A549 (cell line): ENCODE results near the gene CCDC150. TPM values are rescaled to one million over a fixed set of nuclear protein-coding genes. Genes with fewer than 3 reads are reported as not detected.

Experiments used
- ATAC-seq, 2 experiments: fragments of 200-7000 bp in 1 of 2; fragments of >200 bp in 1 of 2; cut with Nextera tagmentation in 1 of 2; cut with Tn5 transposase in 1 of 2; 3 replicates each; pipeline versions ENCODE4 v1.8.0 to v1.9.1; 2018 to 2020; ENCODE audit warnings: mild to moderate bottlenecking in 1 of 2, moderate library complexity in 1 of 2
- CTCF ChIA-PET: fragments of 300-600 bp; sonication (Branson Sonifier 250); formaldehyde crosslinking; extraction: SDS; loops from one replicate; lab custom pipeline; 2021; ENCODE audit warnings: antibody characterized with exemption, inconsistent platforms; lab: Yijun Ruan, JAX
- POLR2A ChIA-PET: fragments of 350-600 bp; formaldehyde crosslinking; extraction: SDS; loops from one replicate; lab custom pipeline; 2021; ENCODE audit warnings: antibody characterized with exemption, inconsistent platforms; lab: Yijun Ruan, JAX
- DNase-seq, 2 experiments: peaks; one replicate each; pipeline versions ENCODE4 v3.0.0 to v3.0.0-alpha.2; 2011 to 2016; ENCODE audit warnings: low read depth in 1 of 2, low spot score in 1 of 2
- FAIRE-seq: peaks from 2 replicates; lab custom pipeline; 2011; peaks lifted over from hg19 to GRCh38; lab: Jason Lieb, UNC
- H3K27ac ChIP-seq, 2 experiments: fragments of >200 bp; sonication (Bioruptor Twin); formaldehyde crosslinking; 3 replicates each; pipeline ENCODE4 v1.5.1; 2016 to 2017
- H3K4me1 ChIP-seq: fragments of >200 bp; sonication (Bioruptor Twin); formaldehyde crosslinking; 3 replicates; pipeline ENCODE4 v1.6.1; 2016
- H3K4me2 ChIP-seq: fragments of >200 bp; sonication (Bioruptor Twin); formaldehyde crosslinking; 3 replicates; pipeline ENCODE4 v1.6.1; 2016
- H3K4me3 ChIP-seq: fragments of >200 bp; sonication (Bioruptor Twin); formaldehyde crosslinking; 3 replicates; pipeline ENCODE4 v1.5.1; 2016
- H3K9me3 ChIP-seq: fragments of >200 bp; sonication (Bioruptor Twin); formaldehyde crosslinking; 3 replicates; pipeline ENCODE4 v1.6.1; 2016
- BHLHE40 ChIP-seq: IDR thresholded peaks from 2 replicates; pipeline ENCODE4 v1.6.1; 2012; ENCODE audit warnings: low read depth, low read length, inconsistent platforms
- CBX2 ChIP-seq: fragments of 200-600 bp; sonication (generic); IDR thresholded peaks from 2 replicates; pipeline ENCODE4 v1.6.1; 2016; ENCODE audit warnings: low read depth, mild to moderate bottlenecking, borderline replicate concordance
- CBX8 ChIP-seq: fragments of 200-600 bp; sonication (generic); IDR thresholded peaks from 2 replicates; pipeline ENCODE4 v1.6.1; 2016
- CEBPB ChIP-seq, 2 experiments: fragments of >200 bp in 1 of 2; sonication (Bioruptor Twin) in 1 of 2; formaldehyde crosslinking in 1 of 2; IDR thresholded peaks; 2 replicates each; pipeline ENCODE4 v1.6.1; 2012 to 2016
- ESRRA ChIP-seq: fragments of 150-350 bp; IDR thresholded peaks from 2 replicates; pipeline ENCODE4 v1.6.1; 2014; ENCODE audit warnings: mild to moderate bottlenecking, low read length, borderline replicate concordance
- FOSB ChIP-seq: fragments of 250-450 bp; sonication (Bioruptor Pico); IDR thresholded peaks from 2 replicates; pipeline ENCODE4 v1.5.0; 2020; ENCODE audit warnings: mild to moderate bottlenecking, moderate library complexity
- FOXS1 ChIP-seq: fragments of 250-450 bp; sonication (Bioruptor Pico); IDR thresholded peaks from 2 replicates; pipeline ENCODE4 v1.5.0; 2020; ENCODE audit warnings: mild to moderate bottlenecking, moderate library complexity
- GATA3 ChIP-seq: IDR thresholded peaks from 2 replicates; pipeline ENCODE4 v1.6.1; 2012; ENCODE audit warnings: borderline replicate concordance
- HDAC2 ChIP-seq: fragments of 200-600 bp; sonication (generic); IDR thresholded peaks from 2 replicates; pipeline ENCODE4 v1.6.1; 2016
- HOXB13 ChIP-seq: fragments of 250-450 bp; sonication (Bioruptor Pico); IDR thresholded peaks from 2 replicates; pipeline ENCODE4 v1.5.0; 2020; ENCODE audit warnings: low read depth, mild to moderate bottlenecking, moderate library complexity
- HOXB5 ChIP-seq: fragments of 250-450 bp; sonication (Bioruptor Pico); IDR thresholded peaks from 2 replicates; pipeline ENCODE4 v1.5.0; 2020; ENCODE audit warnings: mild to moderate bottlenecking, moderate library complexity
- JUNB ChIP-seq: fragments of >200 bp; sonication (Bioruptor Twin); formaldehyde crosslinking; IDR thresholded peaks from 2 replicates; pipeline ENCODE4 v1.6.1; 2016
- NPAS2 ChIP-seq: fragments of 250-450 bp; sonication (Bioruptor Pico); IDR thresholded peaks from 2 replicates; pipeline ENCODE4 v1.8.0; 2022; ENCODE audit warnings: mild to moderate bottlenecking, moderate library complexity, borderline replicate concordance
- NR3C1 ChIP-seq: fragments of >200 bp; sonication (Bioruptor Twin); formaldehyde crosslinking; IDR thresholded peaks from 3 replicates; pipeline ENCODE4 v1.6.1; 2017
- PHF8 ChIP-seq: fragments of 200-600 bp; sonication (generic); IDR thresholded peaks from 2 replicates; pipeline ENCODE4 v1.6.1; 2016; ENCODE audit warnings: low read depth, mild to moderate bottlenecking, antibody characterized with exemption, moderate library complexity, borderline replicate concordance
- POLR2A ChIP-seq: IDR thresholded peaks from 2 replicates; pipeline ENCODE4 v1.6.1; 2012; ENCODE audit warnings: mild to moderate bottlenecking, low read length
- POLR2AphosphoS2 ChIP-seq: conservative IDR thresholded peaks from 2 replicates; pipeline ENCODE4 v1.6.1; 2012; ENCODE audit warnings: low read length, improper control_type of control experiment, inconsistent platforms
- RAD21 ChIP-seq, 2 experiments: fragments of >200 bp in 1 of 2; sonication (Bioruptor Twin) in 1 of 2; formaldehyde crosslinking in 1 of 2; IDR thresholded peaks in 1 of 2; conservative IDR thresholded peaks in 1 of 2; 2 replicates in 1 of 2; 3 replicates in 1 of 2; pipeline ENCODE4 v1.6.1; 2012 to 2018; ENCODE audit warnings: inconsistent platforms in 1 of 2
- REST ChIP-seq: fragments of 200-600 bp; sonication (generic); IDR thresholded peaks from 2 replicates; pipeline ENCODE4 v1.6.1; 2016; ENCODE audit warnings: antibody characterized with exemption, mild to moderate bottlenecking, moderate library complexity
- RFX5 ChIP-seq: fragments of 450-650 bp; IDR thresholded peaks from 2 replicates; pipeline ENCODE4 v1.7.1; 2014; ENCODE audit warnings: antibody characterized with exemption, mild to moderate bottlenecking, moderate library complexity
- RNF2 ChIP-seq: fragments of 200-600 bp; sonication (generic); IDR thresholded peaks from 2 replicates; pipeline ENCODE4 v1.6.1; 2016; ENCODE audit warnings: low read depth, mild to moderate bottlenecking, antibody characterized with exemption, moderate library complexity, borderline replicate concordance
- TFCP2L1 ChIP-seq: fragments of 250-450 bp; sonication (Bioruptor Pico); IDR thresholded peaks from 2 replicates; pipeline ENCODE4 v1.5.0; 2021; ENCODE audit warnings: mild to moderate bottlenecking
- TP53 ChIP-seq: fragments of 250-450 bp; sonication (Bioruptor Pico); IDR thresholded peaks from 2 replicates; pipeline ENCODE4 v1.5.0; 2021; ENCODE audit warnings: mild to moderate bottlenecking, moderate library complexity
- ZNF302 ChIP-seq: fragments of 250-450 bp; sonication (Bioruptor Pico); IDR thresholded peaks from 2 replicates; pipeline ENCODE4 v1.9.0; 2021; ENCODE audit warnings: inconsistent platforms, mild to moderate bottlenecking, moderate library complexity
- ZSCAN20 ChIP-seq: fragments of 250-450 bp; sonication (Bioruptor Pico); IDR thresholded peaks from 2 replicates; pipeline ENCODE4 v1.8.0; 2022; ENCODE audit warnings: mild to moderate bottlenecking, moderate library complexity
- WGBS: methylation state at CpG from one replicate; pipeline ENCODE4 v1.1.6; 2017; ENCODE audit errors: missing lambda C conversion rate; 5-methylcytosine and 5-hydroxymethylcytosine counted together
- polyA plus RNA-seq, 4 experiments: library from polyadenylated mRNA; depleted of rRNA in 3 of 4; stranded (reverse); fragments of >200 nt; fragmentation: RNase III in 1 of 4; extraction: RNeasy Plus Mini Kit Qiagen cat#74134 plus additional on column Dnase treatment in 1 of 4; gene quantifications; 2 replicates in 3 of 4; 3 replicates in 1 of 4; pipeline ENCODE4 v1.2.3, GENCODE V29; 2011 to 2017
- TF ChIP-seq, protein P1 (sequence below): fragments of >200 bp; sonication (Bioruptor Twin); formaldehyde crosslinking; IDR thresholded peaks from 3 replicates; pipeline ENCODE4 v1.6.1; 2016
- TF ChIP-seq, protein P2 (sequence below): IDR thresholded peaks from 2 replicates; pipeline ENCODE4 v1.6.1; 2012

Gene CCDC150
- polyA plus RNA-seq, 2 of the 4 experiments (the other 2 are of a cell fraction) = 14.2 to 17.7 TPM

GRCh38 chr2:196594158-196594557, 45.4 kb upstream of the CCDC150 start:
- no peak for ATAC-seq
- WGBS = 95% methylated on average over 6 of the region's 6 CpGs
- 0 out of 3 replicates have a peak, but pooled peaks cover 3% of the 10 kb centered on the region for H3K4me1 ChIP-seq
- DNase-seq = no peak
- H3K4me3 ChIP-seq = no peak overlapping the region
- TF ChIP-seq CBX2 (no peak), TFCP2L1 (CRISPR knock-in tag) (no peak), TP53 (CRISPR knock-in tag) (no peak), HOXB5 (no peak), FOXS1 (CRISPR knock-in tag) (no peak), CBX8 (no peak)
- TF ChIP-seq, protein P1, sequence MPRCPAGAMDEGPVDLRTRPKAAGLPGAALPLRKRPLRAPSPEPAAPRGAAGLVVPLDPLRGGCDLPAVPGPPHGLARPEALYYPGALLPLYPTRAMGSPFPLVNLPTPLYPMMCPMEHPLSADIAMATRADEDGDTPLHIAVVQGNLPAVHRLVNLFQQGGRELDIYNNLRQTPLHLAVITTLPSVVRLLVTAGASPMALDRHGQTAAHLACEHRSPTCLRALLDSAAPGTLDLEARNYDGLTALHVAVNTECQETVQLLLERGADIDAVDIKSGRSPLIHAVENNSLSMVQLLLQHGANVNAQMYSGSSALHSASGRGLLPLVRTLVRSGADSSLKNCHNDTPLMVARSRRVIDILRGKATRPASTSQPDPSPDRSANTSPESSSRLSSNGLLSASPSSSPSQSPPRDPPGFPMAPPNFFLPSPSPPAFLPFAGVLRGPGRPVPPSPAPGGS = no peak
- ChIA-PET CTCF (interaction anchor here (1.0 to 1.4 kb wide), 2 partner anchors 9 to 516 kb away, joined by 3 read pairs; no protein-coding TSS in a partner anchor), POLR2A (no interaction called here)
- no peak for FAIRE-seq
- H3K27ac ChIP-seq = no peak overlapping the region
- no peaks in the 10 kb centered on the region for H3K9me3 ChIP-seq
- H3K4me2 ChIP-seq = peak overlapping the region; percentile 83

DNA sequence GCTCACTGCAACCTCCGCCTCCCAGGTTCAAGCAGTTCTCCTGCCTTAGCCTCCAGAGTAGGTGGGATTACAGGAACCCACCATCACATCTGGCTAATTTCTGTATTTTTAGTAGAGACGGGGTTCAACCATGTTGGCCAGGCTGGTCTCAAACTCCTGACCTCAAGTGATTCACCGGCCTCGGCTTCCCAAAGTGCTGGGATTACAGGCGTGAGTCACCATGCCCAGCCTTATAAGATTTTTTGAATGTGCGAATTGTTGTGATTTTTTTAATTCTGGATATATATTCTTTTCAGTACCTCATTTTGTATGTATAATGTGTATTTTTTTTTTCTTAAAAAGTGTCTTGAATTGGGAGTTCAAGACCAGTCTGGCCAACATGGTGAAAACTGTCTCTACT, 42.0 kb upstream of the CCDC150 start:
- Histone ChIP-seq H3K9me3 (no peaks in the 10 kb centered on the region), H3K4me2 (no peak overlapping the region), H3K27ac (no peak overlapping the region), H3K4me1 (peaks cover 19% of the 10 kb centered on the region), H3K4me3 (no peak overlapping the region)
- ATAC-seq (no peak), DNase-seq (no peak), FAIRE-seq (no peak)
- POLR2A ChIA-PET = no interaction called here
- CTCF ChIA-PET = no interaction called here
- TF ChIP-seq CBX2 (no peak), POLR2AphosphoS2 (no peak), BHLHE40 (no peak), JUNB (no peak), CEBPB (IDR thresholded peaks at IDR 0.05) (no peak), HDAC2 (no peak), FOSB (no peak), REST (no peak), POLR2A (no peak), NR3C1 (no peak), RFX5 (no peak), HOXB13 (CRISPR knock-in tag) (no peak), ESRRA (no peak), RNF2 (no peak), ZSCAN20 (CRISPR knock-in tag) (no peak), GATA3 (no peak)
- TF ChIP-seq, protein P2, sequence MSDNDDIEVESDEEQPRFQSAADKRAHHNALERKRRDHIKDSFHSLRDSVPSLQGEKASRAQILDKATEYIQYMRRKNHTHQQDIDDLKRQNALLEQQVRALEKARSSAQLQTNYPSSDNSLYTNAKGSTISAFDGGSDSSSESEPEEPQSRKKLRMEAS = no peak
- WGBS = 83% methylated on average over 6 of the region's 6 CpGs

DNA sequence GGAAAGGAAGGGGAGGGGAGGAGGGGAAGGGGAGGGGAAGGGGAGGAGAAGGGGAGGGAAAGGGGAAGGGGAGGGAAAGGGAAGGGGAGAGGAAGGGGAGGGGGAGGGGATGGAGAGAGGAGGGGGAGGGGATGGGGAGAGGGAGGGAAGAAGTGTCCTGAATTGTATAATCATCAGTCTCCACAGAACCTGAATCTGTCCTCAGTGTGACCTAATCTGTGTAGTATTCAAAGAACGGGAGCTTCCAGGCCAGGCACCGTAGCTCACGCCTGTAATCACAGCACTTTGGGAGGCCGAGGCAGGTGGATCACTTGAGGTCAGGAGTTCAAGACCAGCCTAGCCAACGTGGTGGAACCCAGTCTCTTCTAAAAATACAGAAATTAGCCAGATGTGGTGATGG, 41.1 kb upstream of the CCDC150 start:
- Histone ChIP-seq H3K4me3 (no peak overlapping the region), H3K9me3 (no peaks in the 10 kb centered on the region), H3K27ac (no peak overlapping the region), H3K4me2 (no peak overlapping the region), H3K4me1 (peaks cover 19% of the 10 kb centered on the region)
- no peak for DNase-seq
- no peak for ATAC-seq
- ChIA-PET CTCF (no interaction called here), POLR2A (no interaction called here)
- TF ChIP-seq PHF8 (no peak), ESRRA (no peak), RAD21 (conservative IDR thresholded peaks at IDR 0.05 in 1 of 2, IDR thresholded peaks at IDR 0.05 in 1 of 2) (no peak), NPAS2 (CRISPR knock-in tag) (no peak), ZNF302 (CRISPR knock-in tag) (no peak)
- 69% methylated on average over 5 of the region's 5 CpGs for WGBS
- no peak for FAIRE-seq
